Dedifferentiated amniotic fluid mesenchymal stem cell (primary cell): ENCODE results near the gene JPH2.
"Not testable (repeated sequence)": the region's sequence is repeated elsewhere in the genome, so short reads cannot be mapped to it uniquely, and the experiment has no call there.

Source experiments
- DNase-seq: peaks from one replicate; pipeline ENCODE4 v3.0.0-alpha.2; 2016; ENCODE audit errors: extremely low spot score

The JPH2 gene

GRCh38 chr20:44159125-44159524 is 27.9 kb downstream of the JPH2 start:
- no peak for DNase-seq

- DNase-seq: no peak
Measured at GRCh38 chr20:44157061-44157460, 29.9 kb downstream of the JPH2 start.

- no peak for DNase-seq
Measured at GRCh38 chr20:44154521-44155001, 32.4 kb downstream of the JPH2 start.

- no peak for DNase-seq
Measured at GRCh38 chr20:44153636-44154043, 33.3 kb downstream of the JPH2 start.

- no peak for DNase-seq
Measured at GRCh38 chr20:44151621-44152416, 35.2 kb downstream of the JPH2 start.

- no peak for DNase-seq
Measured at GRCh38 chr20:44146272-44146671, 40.7 kb downstream of the JPH2 start.

- no peak for DNase-seq
Measured at GRCh38 chr20:44145131-44145775, 41.7 kb downstream of the JPH2 start.

- no peak for DNase-seq
Measured at GRCh38 chr20:44143936-44144335, 43.1 kb downstream of the JPH2 start.

- peak; percentile 33 for DNase-seq
Measured at GRCh38 chr20:44142413-44142812, 44.6 kb downstream of the JPH2 start.

- DNase-seq: no peak
Measured at GRCh38 chr20:44141873-44142272, 45.1 kb downstream of the JPH2 start.

GRCh38 chr20:44138867-44139266 is 48.1 kb downstream of the JPH2 start:
- DNase-seq: no peak

GRCh38 chr20:44137266-44137801 is 49.7 kb downstream of the JPH2 start:
- peak; percentile 31 for DNase-seq

GRCh38 chr20:44136579-44137265 is 50.3 kb downstream of the JPH2 start:
- DNase-seq: no peak

GRCh38 chr20:44135417-44136204 is 51.4 kb downstream of the JPH2 start:
- DNase-seq: no peak

- DNase-seq: no peak
Measured at GRCh38 chr20:44135012-44135412, 52.0 kb downstream of the JPH2 start.

GRCh38 chr20:44133424-44133823 is 53.6 kb downstream of the JPH2 start:
- DNase-seq: no peak

- no peak for DNase-seq
Measured at GRCh38 chr20:44131704-44132103, 55.3 kb downstream of the JPH2 start.

GRCh38 chr20:44129911-44130718 is 56.9 kb downstream of the JPH2 start:
- DNase-seq: no peak

GRCh38 chr20:44129300-44129699 is 57.7 kb downstream of the JPH2 start:
- DNase-seq: not testable (repeated sequence)

- DNase-seq: no peak
Measured at GRCh38 chr20:44126445-44126844, 60.5 kb downstream of the JPH2 start.
